Activated T-helper 1 cell treated with Interleukin-2 at 50 U/mL for 16 hours (primary cell): Measurements from ENCODE around the gene PRKACA.
"Not testable (repeated sequence)": the region's sequence is repeated elsewhere in the genome, so short reads cannot be mapped to it uniquely, and the experiment has no call there.

Source experiments
- DNase-seq: peaks from one replicate; pipeline ENCODE4 v3.0.0-alpha.2; 2020; ENCODE audit warnings: low read depth

Gene PRKACA

DNA sequence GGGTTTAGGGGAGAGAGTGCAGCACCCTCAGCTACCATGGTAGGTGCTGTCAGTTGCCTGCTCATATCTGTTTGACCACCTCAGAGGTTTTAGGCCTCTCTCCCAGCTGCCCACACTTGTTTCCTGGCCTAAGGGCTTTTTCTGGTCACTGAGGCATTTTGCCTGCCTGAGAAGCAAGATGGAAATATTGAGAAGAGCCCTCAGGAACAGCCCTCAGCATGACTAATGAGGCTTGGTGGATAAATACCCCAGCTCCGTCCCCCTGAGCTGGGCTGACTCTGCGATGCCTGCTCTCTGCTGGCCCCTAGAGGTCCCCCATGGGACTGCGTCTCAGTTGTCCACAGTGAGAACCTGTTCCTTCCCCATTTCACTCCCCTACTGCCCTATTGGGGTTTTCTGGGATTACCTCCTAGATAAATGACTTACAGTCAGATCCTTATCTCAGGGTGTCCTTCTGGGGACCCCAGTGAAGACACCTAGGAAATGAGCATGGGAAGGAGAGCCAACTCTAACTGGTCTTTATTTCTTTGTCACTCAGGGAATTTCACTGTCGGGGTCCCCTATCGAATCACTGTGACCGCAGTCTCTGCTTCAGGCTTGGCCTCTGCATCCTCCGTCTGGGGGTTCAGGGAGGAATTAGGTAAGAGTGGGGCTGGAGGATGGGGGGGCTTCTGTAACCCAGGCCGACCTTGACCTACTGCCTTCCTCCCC is 69.0 kb downstream of the PRKACA start:
- DNase-seq, result peak; percentile 56

DNA sequence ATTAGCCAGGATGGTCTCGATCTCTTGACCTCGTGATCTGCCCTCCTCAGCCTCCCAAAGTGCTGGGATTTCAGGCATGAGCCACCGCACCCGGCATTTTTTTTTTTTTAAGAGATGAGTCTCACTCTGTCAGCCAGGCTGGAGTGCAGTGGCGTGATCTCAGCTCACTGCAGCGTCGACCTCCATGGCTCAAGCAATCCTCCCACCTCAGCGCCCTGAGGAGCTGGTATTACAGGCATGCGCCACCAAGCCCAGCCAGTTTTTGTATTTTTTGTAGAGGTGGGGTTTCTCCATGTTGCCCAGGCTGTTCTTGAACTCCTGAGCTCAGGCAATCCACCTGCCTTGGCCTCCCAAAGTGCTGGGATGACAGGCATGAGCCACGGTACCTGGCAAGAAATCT is 69.7 kb downstream of the PRKACA start:
- DNase-seq, result not testable (repeated sequence)

DNA sequence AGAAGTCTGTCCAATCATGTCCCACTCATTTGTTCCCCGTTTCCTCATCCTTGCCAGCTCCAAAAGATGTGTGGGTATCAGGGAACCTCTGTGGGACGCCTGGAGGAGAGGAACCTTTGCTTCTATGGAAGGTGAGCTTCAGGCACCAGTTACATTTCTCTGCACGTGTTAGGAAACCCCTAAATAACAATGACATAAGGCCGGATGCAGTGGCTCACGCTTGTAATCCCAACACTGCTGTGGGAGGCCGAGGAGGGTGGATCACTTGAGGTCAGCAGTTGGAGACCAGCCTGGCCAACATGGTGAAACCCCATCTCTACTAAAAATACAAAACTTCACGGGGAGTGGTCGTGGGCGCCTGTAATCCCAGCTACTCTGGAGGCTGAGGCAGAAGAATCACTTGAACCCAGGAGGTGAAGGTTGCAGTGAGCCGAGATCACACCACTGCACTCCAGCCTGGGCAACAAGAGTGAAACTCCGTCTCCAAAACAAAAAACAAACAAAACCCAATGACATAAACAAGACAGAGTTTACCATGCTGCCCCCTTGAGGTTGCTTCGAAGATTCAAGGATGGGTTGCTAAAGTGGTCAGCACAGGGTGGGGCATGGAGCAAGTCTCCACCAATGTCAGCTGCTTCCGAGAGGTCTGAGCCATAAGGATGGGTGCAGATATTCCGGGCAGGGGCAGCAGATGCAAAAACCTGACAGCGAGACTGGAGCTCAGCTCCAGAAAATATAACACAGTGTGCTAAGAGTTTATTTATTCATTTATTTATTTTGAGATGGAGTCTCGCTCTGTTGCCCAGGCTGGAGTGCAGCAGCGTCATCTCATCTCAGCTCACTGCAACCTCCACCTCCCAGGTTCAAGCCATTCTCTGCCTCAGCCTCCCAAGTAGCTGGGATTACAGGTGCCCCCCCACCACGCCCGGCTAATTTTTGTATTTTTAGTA is 74.6 kb downstream of the PRKACA start:
- not testable (repeated sequence) for DNase-seq
